ENCODE results near the gene ADAM12. TPM values are rescaled to one million over a fixed set of nuclear protein-coding genes. Genes with fewer than 3 reads are reported as not detected.

ADAM12 gene
- total RNA-seq, 3 donors from 2014 or later (not counting 1 experiment from before 2014, with no cell fraction given): 1.6 to 1.9 (median 1.8) TPM

- H3K27me3 Mint-ChIP-seq (ENCODE audit: low read depth in 2 of 2): peaks cover 19 to 29% of the 10 kb centered on the region in 2 donors
- ATAC-seq (no peak), DNase-seq (no peak)
- Histone ChIP-seq H3K4me3 (ENCODE audit: low read length) (no peak overlapping the region), H3K4me1 (ENCODE audit: control insufficient read depth, insufficient read depth, low read length) (no peaks in the 10 kb centered on the region), H3K9me3 (ENCODE audit: control insufficient read depth, insufficient read depth, low read length) (no peaks in the 10 kb centered on the region), H3K27me3 (ENCODE audit: control insufficient read depth, insufficient read depth, low read length) (no peaks in the 10 kb centered on the region), H3K36me3 (ENCODE audit: control insufficient read depth, insufficient read depth, low read length) (no peaks in the 10 kb centered on the region), H3K27ac (ENCODE audit: low read length) (no peak overlapping the region)
- no peaks in the 10 kb centered on the region for H3K4me1 Mint-ChIP-seq
- no peak overlapping the region for H3K4me3 Mint-ChIP-seq
- intact Hi-C loops (cut with micrococcal nuclease): no loop called here
- 87% methylated on average over 8 of the region's 8 CpGs for WGBS (ENCODE audit: insufficient coverage)
- TF ChIP-seq CTCF (IDR thresholded peaks at IDR 0.05): no peak
- H3K9me3 Mint-ChIP-seq: no peaks in the 10 kb centered on the region
- no peaks in the 10 kb centered on the region for H3K36me3 Mint-ChIP-seq
- no peak overlapping the region for H3K27ac Mint-ChIP-seq
Measured at GRCh38 chr10:126214679-126215078, 173.6 kb downstream of the ADAM12 start.

- TF ChIP-seq CTCF (IDR thresholded peaks at IDR 0.05): no peak
- no peaks in the 10 kb centered on the region for H3K4me1 ChIP-seq (ENCODE audit: control insufficient read depth, insufficient read depth, low read length)
- Mint-ChIP-seq H3K27ac (no peak overlapping the region), H3K4me3 (no peak overlapping the region), H3K27me3 (ENCODE audit: low read depth in 2 of 2) (peaks cover 19 to 29% of the 10 kb centered on the region in 2 donors), H3K36me3 (no peaks in the 10 kb centered on the region), H3K9me3 (no peaks in the 10 kb centered on the region), H3K4me1 (no peaks in the 10 kb centered on the region)
- no peaks in the 10 kb centered on the region for H3K36me3 ChIP-seq (ENCODE audit: control insufficient read depth, insufficient read depth, low read length)
- no peak for DNase-seq
- no peaks in the 10 kb centered on the region for H3K9me3 ChIP-seq (ENCODE audit: control insufficient read depth, insufficient read depth, low read length)
- 86% methylated on average over 3 of the region's 6 CpGs for WGBS (ENCODE audit: insufficient coverage)
- H3K27me3 ChIP-seq (ENCODE audit: control insufficient read depth, insufficient read depth, low read length): no peaks in the 10 kb centered on the region
- ATAC-seq: no peak
- H3K27ac ChIP-seq (ENCODE audit: low read length): no peak overlapping the region
- intact Hi-C loops (cut with micrococcal nuclease): no loop called here
- no peak overlapping the region for H3K4me3 ChIP-seq (ENCODE audit: low read length)
Measured at GRCh38 chr10:126214021-126214420, 174.3 kb downstream of the ADAM12 start.

GRCh38 chr10:126212738-126213137 lies 175.5 kb downstream of the ADAM12 start:
- Histone ChIP-seq H3K36me3 (ENCODE audit: control insufficient read depth, insufficient read depth, low read length) (no peaks in the 10 kb centered on the region), H3K9me3 (ENCODE audit: control insufficient read depth, insufficient read depth, low read length) (no peaks in the 10 kb centered on the region), H3K27me3 (ENCODE audit: control insufficient read depth, insufficient read depth, low read length) (no peaks in the 10 kb centered on the region), H3K4me3 (ENCODE audit: low read length) (no peak overlapping the region), H3K27ac (ENCODE audit: low read length) (no peak overlapping the region), H3K4me1 (ENCODE audit: control insufficient read depth, insufficient read depth, low read length) (no peaks in the 10 kb centered on the region)
- peaks cover 19 to 29% of the 10 kb centered on the region in 2 donors for H3K27me3 Mint-ChIP-seq (ENCODE audit: low read depth in 2 of 2)
- WGBS (ENCODE audit: insufficient coverage): no CpG with 5 or more reads among the region's 2 CpGs
- intact Hi-C loops (cut with micrococcal nuclease): no loop called here
- no peak overlapping the region for H3K4me3 Mint-ChIP-seq
- no peaks in the 10 kb centered on the region for H3K4me1 Mint-ChIP-seq
- ATAC-seq (no peak), DNase-seq (no peak)
- no peaks in the 10 kb centered on the region for H3K9me3 Mint-ChIP-seq
- no peak for TF ChIP-seq CTCF (IDR thresholded peaks at IDR 0.05)
- H3K27ac Mint-ChIP-seq: no peak overlapping the region
- H3K36me3 Mint-ChIP-seq: no peaks in the 10 kb centered on the region

- Histone ChIP-seq H3K4me1 (ENCODE audit: control insufficient read depth, insufficient read depth, low read length) (no peaks in the 10 kb centered on the region), H3K4me3 (ENCODE audit: low read length) (no peak overlapping the region), H3K27ac (ENCODE audit: low read length) (no peak overlapping the region), H3K9me3 (ENCODE audit: control insufficient read depth, insufficient read depth, low read length) (no peaks in the 10 kb centered on the region), H3K36me3 (ENCODE audit: control insufficient read depth, insufficient read depth, low read length) (no peaks in the 10 kb centered on the region), H3K27me3 (ENCODE audit: control insufficient read depth, insufficient read depth, low read length) (no peaks in the 10 kb centered on the region)
- no peak for TF ChIP-seq CTCF (IDR thresholded peaks at IDR 0.05)
- Mint-ChIP-seq H3K4me3 (no peak overlapping the region), H3K27me3 (ENCODE audit: low read depth in 2 of 2) (peaks cover 16 to 36% of the 10 kb centered on the region in 2 donors), H3K4me1 (no peaks in the 10 kb centered on the region), H3K9me3 (no peaks in the 10 kb centered on the region), H3K36me3 (no peaks in the 10 kb centered on the region), H3K27ac (no peak overlapping the region)
- intact Hi-C loops (cut with micrococcal nuclease): no loop called here
- ATAC-seq (no peak), DNase-seq (no peak)
- 82% methylated on average over 10 of the region's 10 CpGs for WGBS (ENCODE audit: insufficient coverage)
Measured at GRCh38 chr10:126210051-126210651, 178.1 kb downstream of the ADAM12 start.
